GM18868 (cell line): ENCODE results near the gene JAG2.

Experiments used
- ATAC-seq: cut with Tn5 transposase; IDR thresholded peaks from one replicate; pipeline ENCODE4 v1.9.1; 2021; ENCODE audit warnings: mild to moderate bottlenecking, moderate library complexity; ENCODE audit not compliant: unreplicated experiment

Gene JAG2

DNA sequence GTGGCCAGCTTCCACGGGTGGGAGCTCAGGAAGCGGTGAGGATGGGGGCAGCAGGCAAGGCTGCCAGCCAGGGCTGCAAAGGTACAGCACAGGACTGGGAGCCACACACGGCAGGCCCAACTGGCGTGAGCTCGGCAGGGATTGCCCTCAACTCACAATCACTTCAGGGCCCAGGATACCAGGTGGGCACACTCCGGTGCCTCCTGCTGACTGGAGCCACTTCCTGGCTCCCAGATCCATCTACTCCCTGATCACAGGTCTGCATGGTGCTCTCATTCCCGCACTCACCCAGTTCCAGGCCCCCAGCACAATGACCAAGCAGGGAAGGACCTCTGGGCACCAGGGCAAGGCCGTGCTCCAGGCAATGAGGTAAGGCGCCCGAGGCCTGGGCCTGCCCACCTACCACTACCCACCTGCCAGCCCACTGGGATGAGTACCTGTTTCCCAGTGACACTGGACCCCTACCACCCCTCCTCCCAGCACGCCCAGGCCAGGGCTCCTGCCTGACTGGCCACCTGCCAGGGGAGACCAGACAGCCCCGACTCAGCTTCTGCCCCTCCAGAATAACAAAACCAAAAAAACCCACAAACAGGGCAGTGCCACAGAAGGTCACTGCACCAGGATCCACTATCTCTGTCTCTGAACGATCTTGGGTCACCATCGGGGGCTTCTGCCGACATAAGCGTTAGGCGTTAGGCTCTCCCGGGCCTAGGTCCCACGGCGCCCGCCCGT, 1.8 kb downstream of the JAG2 start:
- no peak for ATAC-seq

DNA sequence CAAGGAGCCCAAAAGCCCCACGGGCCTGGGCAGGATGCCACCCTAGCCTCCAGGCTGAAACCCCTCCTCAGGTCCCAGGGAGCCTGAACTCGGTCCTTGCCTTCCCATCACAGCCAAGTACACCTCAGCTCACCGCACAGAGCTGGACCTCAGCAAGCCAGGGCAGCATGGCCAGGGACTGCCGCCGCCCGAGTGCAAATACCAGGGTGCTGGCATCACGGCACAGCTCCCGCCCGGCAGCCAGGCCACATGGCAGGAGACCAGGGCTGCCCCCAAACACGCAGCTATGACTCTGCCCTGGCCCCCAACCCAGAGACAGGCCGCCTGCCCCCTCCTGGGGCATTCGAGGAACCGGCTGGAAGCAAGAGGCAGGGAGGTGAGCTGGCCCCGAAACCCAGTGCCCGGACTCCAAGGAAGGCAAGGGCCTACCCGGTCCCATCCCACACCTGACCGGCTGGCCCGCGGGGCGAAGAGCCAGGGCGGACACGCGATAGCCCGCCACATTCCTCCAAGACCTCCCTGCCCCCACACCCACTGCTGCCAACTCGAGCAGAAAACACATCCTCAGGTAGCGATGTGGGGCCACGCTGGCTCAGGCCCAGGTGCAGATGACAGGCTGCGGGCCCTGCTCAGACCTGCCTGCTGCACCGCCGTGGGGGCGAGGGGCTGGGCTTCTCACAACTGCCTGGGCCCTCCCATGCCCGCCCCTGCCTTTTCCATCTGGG, 2.7 kb downstream of the JAG2 start:
- ATAC-seq: no peak

DNA sequence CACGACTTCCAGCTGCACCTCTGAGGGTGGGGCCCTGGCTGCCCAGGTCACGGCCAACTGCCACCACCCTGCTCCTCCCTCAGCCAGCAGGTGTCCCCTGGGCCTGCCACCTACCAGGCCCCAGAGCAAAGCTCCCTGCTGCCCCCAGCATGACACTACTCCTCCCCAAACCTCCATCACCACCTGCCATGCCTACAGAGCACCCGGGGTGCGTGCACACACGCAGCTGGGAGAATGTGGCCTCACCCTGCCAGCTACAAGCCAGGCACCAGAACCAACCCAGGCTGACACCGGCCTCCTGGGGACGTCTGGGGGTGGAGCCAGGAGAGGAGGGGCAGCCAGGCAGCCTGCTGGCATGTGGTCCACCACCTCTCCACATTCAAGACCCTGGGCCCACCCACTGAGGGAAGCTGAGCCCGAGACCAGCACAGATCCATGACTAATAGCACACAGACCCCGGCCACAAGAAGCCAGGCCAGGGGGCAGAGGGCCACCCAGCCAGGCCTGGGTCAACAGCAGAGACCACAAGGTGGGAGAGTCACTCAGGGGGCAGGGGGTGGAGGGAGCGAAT, 3.4 kb downstream of the JAG2 start:
- ATAC-seq: no peak

DNA sequence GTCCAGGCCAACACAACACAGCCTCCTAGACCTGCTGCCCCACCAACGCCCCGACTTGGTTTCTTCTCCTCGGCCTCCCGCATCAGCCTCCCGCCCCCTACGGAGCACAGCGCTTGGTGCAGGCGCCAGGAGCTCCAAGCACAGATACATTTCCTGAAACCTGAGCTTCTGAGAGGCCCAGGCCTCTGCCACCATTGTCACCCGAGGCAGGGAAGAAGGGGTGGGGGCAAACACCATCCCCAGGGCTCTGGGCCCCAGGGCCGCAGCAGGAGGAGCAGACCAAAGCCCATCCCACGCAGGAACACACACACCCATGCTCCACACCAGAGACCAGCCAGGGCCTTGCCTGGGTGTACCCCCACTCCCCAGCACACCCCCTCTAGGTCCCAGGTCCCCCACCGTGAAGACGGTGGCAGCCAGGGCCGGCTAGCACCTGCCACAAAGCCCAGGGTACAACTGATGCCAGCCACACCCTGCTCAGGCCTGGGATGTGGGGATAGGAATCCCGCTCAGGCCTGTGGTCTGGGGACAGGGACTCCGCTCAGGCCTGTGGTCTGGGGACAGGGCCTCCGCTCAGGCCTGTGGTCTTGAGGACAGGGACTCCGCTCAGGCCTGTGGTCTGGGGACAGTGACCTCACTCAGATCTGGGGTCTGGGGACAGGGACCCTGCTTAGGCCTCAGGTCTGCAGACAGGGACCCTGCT, 5.4 kb downstream of the JAG2 start:
- ATAC-seq: no peak

DNA sequence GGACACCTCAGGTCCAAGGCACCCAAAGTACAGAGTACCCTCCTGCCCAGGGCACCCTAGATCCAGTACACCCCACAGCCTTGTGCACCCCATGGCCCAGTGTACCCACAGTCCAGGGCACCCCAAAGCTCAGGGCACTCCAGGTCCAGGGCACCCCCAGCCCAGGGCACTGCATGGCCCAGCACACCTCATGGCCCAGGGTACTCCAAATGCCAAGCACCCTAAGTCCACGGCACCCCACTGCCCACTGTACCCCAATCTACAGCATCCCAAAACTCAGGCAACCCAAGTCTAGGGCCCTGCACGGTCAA, 6.0 kb downstream of the JAG2 start:
- ATAC-seq: no peak

DNA sequence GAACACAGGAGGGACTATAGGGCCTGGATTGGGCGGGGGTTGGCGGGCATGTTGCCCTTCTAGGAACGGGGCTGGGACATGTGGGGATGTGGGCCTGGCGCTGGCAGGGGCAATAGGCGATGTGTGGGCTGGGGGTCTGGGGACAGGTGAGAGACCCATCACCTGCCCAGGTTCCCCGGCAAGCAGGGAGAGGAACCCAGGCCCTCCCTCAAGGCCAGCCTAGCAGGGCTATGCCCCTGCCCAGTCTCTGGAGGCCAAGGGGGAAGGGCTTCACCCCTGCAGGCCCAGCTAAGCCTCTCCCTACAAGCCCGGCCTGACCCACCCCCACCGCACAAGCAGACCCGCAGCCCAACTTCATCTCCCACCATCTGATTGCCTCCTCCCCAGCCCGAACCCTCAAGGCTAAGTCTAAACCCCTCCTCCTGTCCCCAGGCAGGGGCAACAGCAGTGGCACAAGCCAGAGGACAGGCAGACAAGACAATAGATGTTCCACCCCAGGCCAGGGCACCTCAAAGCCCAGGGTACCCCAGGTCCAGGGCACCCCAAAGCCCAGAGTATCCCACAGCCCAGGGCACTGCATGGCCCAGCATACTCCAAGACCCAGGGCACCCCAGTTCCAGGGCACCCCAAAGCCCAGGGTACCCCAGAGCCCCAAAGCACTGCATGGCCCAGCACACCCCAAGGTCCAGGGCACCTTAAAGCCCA, 6.5 kb downstream of the JAG2 start:
- ATAC-seq: no peak

DNA sequence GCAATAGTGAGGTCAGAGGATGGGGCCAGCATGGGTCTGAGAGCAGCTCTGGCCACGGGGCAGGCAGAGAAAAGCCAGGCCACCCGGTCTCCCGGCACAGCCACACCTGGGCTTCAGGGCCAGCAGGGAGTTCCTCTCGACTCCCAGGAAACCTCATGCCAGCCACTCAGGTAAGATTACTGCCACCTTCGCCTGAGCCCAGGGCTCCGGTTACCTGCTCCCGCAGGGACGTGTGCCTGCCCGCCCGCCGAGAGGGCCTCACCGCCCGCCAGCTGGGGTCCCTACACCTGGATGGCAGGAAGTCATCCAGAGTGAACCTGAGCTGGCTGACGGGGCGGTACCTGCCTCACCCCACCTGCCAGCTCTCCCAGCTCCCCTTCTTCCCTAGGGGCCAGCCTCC, 7.3 kb downstream of the JAG2 start:
- no peak for ATAC-seq

DNA sequence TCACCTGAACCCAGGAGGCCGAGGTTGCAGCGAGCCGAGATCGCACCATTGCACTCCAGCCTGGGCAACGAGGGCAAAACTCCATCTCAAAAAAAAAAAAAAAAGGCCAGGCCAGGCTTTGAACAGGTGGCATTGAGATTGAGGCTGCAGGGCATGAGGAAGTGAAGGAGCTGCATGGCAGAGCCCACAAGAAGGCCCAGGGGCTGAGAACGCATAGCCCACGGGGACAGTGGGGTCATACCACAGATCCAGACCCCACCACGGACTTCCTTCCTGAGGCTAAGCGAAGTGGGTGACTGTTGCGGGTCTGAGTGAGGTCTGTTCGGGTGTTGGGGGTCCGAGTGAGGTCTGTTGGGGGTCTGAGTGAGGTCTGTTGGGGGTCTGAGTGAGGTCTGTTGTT, 7.8 kb downstream of the JAG2 start:
- no peak for ATAC-seq

DNA sequence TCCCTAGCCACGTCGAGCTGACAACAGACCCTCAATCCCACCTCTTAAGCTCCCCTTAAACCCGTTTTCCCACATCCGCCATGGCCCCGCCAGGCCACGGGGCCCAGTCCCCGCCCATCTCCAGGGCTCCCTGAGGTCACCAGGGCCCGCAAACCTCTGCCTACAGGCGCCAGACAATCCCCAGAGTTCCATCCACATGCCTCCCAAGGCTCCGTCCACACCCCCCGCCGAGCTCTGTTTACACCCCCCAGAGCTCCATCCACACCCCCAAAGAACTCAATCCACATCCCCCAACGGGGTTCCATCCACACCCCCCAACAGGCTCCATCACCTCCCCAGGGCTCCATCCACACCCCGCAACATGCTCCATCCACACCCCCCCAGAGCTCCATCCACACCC, 9.2 kb downstream of the JAG2 start:
- ATAC-seq: no peak

DNA sequence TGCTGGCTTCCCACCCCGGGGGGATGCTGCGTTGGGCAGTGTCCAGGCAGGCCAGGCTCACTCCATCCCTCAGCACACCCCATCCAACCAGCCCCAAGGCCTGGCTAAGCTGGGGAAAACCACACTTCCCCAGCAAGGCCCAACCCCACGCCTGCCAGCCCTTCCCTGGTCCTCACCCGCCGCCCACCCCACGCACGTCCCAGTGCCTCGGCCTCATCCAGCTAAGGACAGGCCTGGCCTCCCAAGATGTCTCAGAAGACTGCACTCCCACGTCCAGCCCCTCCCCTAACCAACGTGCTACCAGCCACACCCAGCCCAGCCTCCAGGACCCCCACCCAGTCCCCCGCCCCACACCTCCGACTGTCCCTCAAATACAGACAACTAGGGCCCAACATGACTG, 9.8 kb downstream of the JAG2 start:
- ATAC-seq: no peak

DNA sequence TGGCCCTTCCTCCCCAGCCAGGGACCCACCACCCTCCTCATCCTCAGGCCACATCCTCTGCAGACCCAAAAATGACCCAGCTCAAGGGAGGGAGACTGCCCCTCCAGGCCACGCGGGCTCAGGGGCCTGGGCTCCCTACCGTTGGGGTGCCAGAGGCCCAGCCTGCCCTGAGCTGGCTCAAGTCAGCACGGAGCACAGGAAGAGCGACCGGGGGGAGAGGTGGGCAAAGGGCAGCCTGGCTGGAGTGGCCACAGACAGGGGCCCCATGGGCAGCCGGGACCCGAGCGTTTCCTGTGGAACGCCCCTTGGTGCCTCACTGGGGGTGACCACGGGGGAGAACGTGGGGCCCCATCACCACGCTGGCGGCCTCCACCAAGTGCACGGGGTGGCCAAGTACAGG, 10.7 kb downstream of the JAG2 start:
- no peak for ATAC-seq

DNA sequence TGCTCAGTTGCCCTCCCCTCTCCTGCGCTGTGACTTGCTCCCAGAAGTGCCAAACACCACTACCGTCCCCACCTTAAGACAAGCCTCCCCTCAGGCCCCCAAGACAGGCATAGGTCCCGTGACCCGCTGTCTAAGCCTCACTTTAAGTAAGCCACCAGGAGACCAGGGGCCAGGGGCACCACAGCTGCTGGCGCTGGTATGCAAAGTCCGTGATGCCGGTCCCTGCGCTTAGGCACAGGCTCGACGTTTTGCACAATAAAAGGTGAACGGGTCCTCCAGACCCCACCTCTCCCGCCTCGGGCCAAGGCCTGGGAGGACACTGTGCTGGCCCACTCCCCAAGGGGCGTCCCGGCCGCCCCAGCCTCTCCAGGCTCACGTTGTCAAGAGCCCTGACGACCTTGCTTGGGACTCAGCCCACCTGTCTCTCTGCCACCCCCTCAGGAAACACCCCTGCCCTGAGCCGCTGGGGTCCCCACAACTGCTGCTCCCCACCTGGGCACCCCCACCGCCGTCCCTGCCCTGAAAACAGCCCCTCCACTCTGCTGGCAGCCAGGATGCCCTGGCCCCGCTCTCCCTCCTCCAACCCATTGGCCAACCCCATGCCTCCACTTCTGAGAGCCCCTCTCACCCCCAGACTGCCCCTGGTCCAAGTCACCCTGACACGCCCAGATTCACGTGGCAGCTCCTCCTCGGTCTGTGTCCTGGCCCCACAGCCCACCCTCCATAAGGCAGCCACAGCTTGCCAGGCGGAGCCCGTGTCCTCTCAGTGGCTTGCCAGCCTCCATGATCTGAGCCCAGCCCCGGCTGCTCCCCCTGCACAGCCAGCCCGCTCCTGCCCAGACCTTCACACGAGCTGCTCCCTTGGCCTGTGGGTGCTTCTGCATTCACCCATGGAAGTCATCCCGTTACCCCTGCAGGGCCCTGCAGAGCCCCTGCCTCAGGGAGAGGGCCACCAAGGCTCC, 11.9 kb downstream of the JAG2 start:
- no peak for ATAC-seq

DNA sequence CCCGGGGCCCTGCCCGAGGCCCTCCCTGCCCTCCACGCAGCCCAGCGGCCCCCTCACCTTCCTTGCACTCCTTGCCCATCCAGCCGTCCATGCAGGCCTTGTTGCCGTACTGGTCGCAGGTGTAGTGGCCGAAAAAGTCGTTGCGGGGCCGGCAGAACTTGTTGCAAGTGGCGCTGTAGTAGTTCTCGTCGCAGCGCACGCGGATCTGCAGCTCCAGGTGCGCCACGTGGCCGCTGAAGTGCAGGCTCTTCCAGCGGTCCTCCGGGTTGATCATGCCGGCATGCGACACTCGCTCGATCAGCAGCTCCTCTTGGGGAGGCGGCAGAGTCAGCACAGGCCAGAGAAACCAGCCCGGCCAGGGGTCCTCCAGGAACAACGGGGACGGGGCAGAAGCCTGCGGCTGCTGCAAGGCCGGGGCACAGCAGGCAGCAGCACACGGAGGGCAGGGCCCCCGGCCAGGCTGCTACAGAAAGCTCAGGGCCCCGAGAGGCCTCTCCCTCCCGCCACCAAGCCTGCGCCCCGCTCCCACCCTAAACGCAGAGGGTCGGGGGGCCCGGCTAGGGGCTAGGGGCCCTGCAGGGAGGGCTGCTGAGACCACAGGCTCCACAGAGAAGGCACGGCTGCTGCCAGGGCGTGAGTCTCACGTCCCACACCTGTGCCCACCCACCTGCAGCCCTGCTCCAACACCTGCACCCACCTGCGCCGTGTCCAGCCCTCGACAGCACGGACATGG, 12.7 kb downstream of the JAG2 start:
- no peak for ATAC-seq

DNA sequence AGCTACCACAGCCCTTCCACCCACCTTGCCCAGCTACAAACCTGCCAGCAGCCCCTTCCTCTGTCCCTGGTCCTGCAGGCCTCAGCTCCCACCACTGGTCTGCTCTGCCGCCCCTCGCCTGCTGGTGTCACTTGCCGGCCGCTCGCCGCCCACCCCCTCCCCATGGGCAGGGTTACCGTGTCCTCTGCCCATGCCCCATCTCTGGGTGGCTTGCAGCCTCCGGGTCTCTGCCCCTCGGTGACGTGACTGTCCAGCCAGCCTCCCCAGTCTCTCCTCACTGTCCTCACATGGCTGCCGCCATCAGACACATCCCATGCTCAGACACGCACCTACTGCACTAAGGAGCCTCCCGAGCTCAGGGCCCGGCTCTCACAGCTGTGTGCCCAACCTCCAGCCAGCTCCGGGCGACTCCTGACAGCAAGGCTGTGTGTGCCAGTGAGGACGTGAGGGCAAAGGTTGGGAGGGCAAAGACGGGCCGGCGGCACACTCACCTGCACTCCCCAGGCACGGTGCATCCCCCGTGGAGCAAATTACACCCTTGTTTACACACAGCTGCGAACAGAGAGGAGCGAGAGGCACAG, 13.4 kb downstream of the JAG2 start:
- no peak for ATAC-seq

DNA sequence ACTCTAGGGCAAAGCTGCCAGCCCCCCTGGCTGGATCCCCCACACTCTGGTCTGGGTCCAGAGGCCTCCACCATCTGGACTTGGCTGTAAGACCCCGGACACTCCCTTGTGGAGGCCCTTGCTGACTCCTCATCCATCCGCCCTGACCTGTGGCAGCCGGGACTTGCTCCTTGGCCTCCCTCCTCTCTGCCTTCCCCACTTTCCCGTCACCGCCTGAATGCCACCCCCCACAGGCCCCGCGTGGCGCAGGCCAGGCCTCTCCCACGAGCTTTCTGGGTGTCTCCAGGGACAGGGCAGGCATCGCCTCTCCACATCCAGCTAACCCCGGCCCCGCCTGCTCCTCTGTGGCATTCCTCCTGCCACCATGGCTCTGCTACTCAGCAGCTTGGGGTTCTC, 14.1 kb downstream of the JAG2 start:
- no peak for ATAC-seq

DNA sequence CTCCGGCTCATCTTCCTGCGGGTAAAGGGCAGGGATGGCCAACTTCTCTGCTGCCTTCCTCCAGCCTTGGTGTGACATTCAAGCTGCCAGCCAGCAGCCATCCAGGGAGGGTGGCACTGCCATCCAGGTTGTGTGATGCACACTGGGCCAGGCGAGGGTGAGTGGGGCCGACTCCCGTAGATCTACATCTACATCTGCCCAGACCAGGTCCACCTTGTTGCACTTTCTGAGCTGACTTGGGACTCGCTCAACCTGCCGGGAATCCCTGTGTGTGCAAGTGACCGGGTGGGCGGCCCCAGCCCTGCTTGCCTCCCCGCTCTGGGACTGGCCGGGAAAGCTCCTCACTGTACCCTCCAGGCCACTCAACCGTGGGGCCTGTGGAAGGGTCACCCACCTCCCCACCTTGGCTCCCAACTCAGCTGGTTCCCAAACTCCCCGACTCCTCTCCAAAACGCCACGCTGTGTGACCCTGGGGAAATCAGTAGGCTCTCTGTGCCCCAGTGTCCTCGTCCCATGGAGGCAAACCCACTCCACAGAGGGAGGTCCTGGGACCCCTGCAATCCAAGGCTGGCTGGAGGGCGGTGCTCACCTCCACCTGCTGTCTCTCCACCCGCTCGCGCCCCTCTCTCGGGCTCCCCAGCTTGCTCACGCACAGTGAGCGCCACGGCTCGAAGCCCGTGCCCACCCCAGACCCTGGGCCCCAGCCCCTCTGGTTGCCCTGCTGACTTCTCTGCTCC, 14.7 kb downstream of the JAG2 start:
- no peak for ATAC-seq

DNA sequence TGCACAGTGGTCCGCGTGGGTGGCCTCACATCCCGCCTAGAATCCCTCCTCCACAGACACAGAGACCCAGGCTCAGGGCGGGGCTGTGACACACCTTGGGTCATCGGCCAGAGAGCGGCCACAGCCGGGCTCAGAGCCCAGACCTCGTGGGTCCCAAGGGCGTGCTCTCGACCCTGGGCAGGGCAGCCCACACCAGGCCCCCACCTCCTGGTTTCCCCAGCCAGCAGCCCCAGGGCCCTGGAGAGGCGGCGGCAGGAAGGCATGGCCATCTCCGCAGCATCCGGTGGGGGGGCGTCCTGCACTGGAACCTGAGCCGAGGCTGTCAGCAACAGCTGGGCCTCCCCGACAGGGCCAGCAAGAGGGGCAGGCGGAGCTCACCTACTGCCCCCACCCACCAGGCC, 15.2 kb downstream of the JAG2 start:
- no peak for ATAC-seq

DNA sequence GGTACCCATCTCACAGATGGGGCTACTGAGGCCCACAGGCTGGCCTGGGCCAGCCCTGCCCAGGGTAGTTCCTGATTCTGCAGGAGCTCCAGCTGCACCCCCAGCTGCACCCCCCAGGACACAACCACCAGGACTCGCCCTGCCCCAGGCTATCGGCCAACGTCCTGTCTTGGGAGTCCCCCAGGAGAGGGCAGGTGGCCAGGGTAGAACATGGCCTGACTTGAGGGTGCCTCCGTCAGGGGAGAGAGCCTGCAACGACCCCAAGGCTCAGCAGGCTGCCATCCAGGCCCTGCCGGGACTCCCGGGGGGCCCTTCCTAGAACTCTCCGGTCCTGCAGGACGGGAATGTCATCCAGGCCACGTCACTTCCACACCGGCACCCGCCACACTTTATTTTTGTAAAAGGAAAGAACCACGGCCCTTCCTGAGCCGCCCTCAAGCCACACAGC, 15.8 kb downstream of the JAG2 start:
- no peak for ATAC-seq
